Right kidney (tissue), 9 donors: Measurements from ENCODE around the gene TRNT1.

ENCODE experiments used
- DNase-seq: peaks from one replicate; pipeline ENCODE4 v3.0.0-alpha.2; 2016
- long read RNA-seq, 8 donors: transcript quantifications; one replicate each; lab custom pipeline, GENCODE V29; 2026

The TRNT1 gene
- long read RNA-seq, donor 1, transcript TRNT1-201 (8 exons, 2,276 nt) = major isoform, 6 of 55 reads
- long read RNA-seq, donor 1, partial matches to known transcripts = 21 of 55 reads
- long read RNA-seq, donor 1, other reads (novel, unspliced or antisense) = 24 of 55 reads
- long read RNA-seq, donor 2, partial matches to known transcripts = 0 of 5 reads
- long read RNA-seq, donor 2, other reads (novel, unspliced or antisense) = 0 of 5 reads
- long read RNA-seq, donor 3, partial matches to known transcripts = 6 of 20 reads
- long read RNA-seq, donor 3, other reads (novel, unspliced or antisense) = 10 of 20 reads
- long read RNA-seq, donor 4, partial matches to known transcripts = 26 of 46 reads
- long read RNA-seq, donor 4, other reads (novel, unspliced or antisense) = 15 of 46 reads
- long read RNA-seq, donor 5, partial matches to known transcripts = 31 of 32 reads
- long read RNA-seq, donor 5, other reads (novel, unspliced or antisense) = 0 of 32 reads
- long read RNA-seq, donor 6, partial matches to known transcripts = 10 of 25 reads
- long read RNA-seq, donor 6, other reads (novel, unspliced or antisense) = 11 of 25 reads
- long read RNA-seq, donor 7, transcript TRNT1-201 (8 exons, 2,276 nt) = major isoform, 8 of 84 reads
- long read RNA-seq, donor 7, partial matches to known transcripts = 57 of 84 reads
- long read RNA-seq, donor 7, other reads (novel, unspliced or antisense) = 15 of 84 reads
- long read RNA-seq, donor 8, transcript TRNT1-201 (8 exons, 2,276 nt) = major isoform, 5 of 39 reads
- long read RNA-seq, donor 8, partial matches to known transcripts = 5 of 39 reads
- long read RNA-seq, donor 8, other reads (novel, unspliced or antisense) = 25 of 39 reads

GRCh38 chr3:3126477-3127431, at the start of gene TRNT1:
Gene TRNT1, plus strand, starts transcription at chr3:3126940. Its CDS starts 2,101 bp downstream, at chr3:3129041.
- peak; percentile 97 for DNase-seq

DNA sequence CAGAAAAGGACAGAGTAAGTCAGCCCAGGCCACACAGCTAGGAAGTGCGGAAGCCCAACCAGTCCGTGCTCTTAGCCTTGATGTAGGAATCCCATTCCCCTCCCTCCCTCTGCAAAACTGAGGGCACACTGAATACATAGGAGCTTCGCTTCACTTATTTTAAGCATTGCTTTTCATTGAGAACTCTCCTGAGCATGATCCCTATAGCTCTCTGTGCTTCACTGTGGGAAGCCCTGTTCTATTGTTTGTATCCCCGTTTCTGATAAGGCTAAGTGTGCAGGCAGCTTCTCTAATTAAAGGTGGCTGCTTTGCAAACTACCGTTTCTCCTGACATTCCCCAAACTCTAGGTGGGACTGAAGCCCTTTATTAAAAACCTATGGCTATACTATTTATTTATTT, 46.4 kb upstream of the TRNT1 start:
- no peak for DNase-seq

DNA sequence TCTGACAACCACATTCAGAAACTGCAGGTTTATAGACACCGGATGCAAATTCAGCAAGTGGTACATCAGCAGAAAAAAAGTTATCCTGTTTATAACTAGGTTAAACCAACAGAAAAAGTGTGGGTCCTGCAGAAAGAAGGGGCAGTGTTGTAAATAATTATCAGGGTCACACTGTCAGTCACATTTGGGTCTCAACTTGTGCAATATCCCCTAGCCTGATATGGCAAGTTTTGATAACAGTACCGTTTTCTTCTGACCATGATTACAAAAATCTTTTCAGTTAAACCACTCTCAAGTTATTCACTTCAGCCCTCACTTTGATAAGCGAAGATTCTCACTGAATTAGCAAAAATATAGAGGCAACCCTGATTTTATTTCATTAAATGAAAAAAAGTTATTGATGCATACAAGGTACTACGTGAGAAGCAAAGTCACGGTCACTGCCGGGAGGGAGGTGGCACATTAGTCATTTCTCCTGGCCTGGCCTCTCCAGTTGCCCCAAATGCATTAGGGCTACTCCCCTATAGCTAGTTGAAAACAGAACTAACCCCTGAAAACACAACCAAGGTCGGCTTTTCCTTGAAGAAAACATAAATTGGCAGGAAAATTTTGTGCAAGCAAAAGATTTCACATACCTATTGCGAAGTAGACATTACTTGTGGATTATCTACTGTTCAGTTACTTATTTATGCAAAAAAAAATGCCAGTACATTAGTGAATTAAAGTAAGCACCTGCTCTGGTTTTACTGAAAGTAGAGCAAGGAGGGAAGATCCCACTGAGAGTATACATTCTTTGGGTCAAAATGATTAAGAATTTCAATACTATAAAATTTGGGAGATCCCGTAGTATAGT, 45.1 kb upstream of the TRNT1 start:
- DNase-seq = no peak

- no peak for DNase-seq
Observed at GRCh38 chr3:3082234-3082924, 44.4 kb upstream of the TRNT1 start.

- DNase-seq = no peak
Observed at GRCh38 chr3:3084890-3085289, 41.9 kb upstream of the TRNT1 start.

DNA sequence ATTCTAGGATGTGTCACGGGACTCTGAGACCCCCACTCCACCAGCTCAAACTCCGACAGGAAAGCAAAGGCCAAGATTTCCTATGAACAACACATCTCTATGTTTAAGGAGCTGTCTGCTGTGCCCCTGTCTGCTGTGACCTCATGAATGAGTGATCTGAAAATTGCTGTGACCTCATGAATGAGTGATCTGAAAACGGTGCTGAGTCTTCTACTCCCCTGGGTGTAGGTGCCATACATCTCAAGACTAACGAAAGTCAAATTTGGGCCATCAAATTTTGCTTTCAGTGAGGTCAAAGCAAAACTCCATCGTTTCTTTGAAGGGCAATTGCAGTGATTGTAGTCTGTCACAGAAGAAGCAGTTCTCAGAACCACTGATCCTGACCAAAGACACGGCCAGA, 41.0 kb upstream of the TRNT1 start:
- DNase-seq = no peak

DNA sequence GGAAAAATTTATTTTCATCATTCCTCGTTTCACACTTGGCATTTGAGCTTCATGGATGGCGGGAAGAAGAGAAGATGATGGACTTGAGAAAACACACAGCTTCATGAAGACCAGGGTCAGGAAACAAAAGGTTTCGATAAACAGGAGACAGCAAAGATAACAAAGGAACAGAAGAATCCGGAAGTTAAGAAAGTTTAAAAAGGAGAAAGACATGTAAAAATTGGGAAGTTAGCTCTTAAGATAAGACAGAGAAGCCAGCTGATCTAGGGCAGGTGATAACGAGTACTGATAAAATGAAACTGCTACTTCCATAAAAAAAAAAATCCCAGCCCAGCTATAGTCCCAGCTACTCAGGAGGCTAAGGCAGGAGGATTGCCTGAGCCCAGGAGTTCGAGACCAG, 40.5 kb upstream of the TRNT1 start:
- no peak for DNase-seq

DNA sequence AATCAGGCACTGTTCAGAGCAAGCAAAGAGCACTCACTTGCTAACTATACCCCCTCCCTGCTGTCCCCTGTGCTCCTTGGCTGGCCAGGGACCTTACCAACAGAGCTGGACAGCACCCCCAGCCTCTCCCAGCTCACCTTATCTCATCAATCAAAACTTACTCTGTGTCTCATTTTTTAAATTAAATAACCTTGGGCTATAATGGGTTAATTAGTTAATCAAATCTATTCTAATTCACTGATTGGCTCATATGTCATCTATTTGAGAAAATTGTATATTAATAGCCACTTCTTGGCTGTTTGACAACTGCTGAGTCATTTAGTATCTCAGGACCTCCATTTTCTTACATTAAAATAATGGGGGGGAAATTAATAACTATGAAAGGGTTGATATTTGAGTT, 39.5 kb upstream of the TRNT1 start:
- no peak for DNase-seq

DNA sequence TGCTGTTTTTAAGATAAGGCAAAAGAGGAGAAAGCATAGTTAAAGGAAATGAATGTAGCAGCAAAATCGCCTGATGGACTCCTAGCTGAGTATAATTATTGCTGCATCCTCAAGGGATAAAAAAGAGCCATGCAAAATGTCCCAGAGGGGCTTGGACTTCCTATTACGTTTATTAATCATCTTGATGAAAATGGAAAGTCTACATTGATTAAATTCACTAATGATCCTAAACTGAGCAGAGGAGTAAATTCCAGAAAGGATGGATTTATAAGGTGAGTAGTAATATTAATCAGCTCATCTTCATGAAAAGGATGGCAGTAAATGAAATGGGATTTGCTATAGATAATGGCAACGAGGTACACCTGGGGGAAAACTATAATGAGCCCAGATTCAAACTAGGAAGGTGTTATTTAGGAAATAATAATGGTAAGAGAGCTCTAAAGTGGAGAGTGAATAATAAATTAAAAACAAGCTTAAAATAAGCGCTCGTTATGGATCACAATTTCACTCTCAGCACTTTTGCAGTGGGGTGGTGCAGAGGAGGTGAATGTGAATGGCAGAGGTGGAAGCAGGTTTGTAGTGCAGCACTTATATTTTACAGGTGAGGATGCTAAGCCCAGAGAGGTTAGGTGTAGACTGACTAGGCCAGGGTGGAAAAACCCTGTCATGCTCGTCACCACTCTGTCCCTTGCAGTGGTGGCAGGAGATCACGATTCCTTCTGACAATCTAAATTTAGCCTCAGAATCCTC, 38.8 kb upstream of the TRNT1 start:
- DNase-seq = no peak

DNA sequence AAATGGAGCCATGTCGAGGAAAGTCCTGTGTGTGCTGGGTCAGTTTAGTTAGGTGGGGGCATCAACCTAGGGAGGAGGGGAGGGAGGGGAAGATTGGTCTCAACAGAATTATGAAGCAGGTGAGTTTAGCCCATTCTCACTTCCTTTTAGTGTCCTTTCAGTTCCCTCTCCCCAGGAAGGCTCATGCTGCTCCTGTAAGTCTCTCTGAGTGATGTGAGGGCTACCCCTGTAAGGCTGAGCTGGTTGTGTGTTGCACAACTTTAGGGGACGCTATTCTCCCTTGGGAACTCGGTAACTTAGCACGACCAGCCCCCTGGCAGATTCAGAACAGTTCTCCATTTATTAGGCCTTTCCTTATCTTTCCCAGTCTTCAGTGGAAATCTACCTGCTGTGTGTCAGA, 37.7 kb upstream of the TRNT1 start:
- DNase-seq = no peak

DNA sequence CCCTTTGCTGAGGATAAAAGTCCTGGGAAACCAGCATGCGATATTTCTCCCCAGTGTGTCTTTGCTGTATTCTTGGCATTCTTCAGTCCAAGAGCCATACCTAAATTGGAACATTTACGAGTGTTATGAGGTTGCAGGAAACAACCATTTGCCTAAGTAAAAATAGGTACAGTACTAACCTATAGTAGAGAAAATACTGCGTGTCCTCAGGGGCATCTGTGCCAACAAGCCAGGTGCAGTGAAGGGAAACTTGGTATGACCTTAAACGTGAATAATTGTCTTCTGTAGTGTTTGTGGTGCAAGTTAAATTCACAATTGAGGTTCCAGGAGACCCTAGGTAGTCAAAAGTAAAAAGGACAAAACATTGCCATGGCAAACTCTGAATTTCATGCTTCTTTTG, 28.8 kb upstream of the TRNT1 start:
- no peak for DNase-seq

DNA sequence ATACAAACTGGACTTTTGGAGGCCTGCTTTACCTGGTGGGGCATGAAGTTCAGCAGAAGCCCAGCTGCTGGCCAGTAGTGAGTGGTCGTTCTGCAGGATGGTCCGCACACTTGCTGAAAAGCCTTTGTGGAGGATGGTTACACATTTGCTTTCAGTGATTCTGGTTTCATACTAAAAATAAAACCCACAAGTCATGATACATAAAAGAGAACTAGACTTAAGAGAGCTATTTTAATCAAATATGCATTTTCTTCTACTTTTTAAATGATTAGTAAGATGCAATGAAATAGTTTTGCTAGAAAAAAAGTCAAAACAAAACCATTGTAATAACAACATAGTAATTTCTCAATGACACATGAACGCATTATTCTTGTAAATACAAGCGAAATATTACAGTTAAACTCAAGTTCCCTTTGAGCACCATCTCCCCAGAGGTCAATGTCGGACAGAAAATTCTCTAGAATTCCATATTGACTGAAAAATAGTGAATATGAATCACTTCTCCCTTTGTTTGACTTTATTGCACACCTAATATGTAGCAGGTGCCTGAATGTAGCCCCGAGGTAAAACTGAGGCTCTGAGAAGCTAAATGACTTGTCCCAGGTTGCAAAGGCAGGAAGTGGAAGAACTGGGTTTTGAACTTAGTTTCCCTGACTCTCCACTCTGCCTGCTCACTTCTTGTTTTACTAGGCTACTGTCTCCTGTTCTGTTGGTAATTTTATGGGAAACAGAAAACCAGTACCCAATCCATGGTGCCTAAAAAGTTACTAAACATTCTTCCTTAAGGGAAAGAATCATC, 24.9 kb upstream of the TRNT1 start:
- DNase-seq = no peak

GRCh38 chr3:3102751-3103150, 24.0 kb upstream of the TRNT1 start:
- DNase-seq = no peak

DNA sequence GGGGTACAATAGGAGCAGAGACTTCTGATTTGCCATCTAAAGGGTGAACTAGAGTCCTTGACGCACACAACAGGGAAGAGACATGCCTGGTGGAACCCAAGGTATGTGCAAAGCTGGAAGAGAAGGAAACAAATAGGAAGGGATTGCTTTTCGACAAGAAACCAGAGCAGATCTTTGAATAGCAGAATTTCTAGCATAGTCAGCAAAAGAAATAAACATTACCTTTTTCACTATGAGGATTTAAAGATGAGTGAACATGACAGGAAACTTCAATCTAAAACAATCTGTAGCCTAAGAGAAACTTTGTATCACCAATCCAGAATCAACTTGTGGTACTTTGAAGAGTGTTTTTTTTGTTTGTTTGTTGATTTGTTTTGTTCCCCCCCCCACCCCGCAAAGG, 21.5 kb upstream of the TRNT1 start:
- no peak for DNase-seq

DNA sequence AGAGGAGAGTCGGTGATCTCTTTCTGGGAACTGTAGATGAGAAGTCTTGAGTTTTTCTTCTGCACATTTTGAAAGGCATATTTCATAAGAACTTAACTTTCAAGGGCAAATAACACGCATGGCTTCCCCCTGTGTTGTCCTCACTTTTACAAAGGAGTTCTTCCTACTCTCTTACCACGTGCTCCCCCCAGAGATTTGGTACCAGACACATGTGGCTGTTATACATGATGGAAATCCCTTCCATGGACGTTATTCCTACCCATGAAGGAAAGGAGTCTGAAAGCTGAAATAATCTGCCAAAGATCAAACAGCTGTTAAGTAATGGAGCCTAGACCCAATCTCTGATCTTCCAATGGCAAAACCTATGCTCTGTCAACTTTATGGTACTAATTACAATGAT, 20.9 kb upstream of the TRNT1 start:
- no peak for DNase-seq

DNA sequence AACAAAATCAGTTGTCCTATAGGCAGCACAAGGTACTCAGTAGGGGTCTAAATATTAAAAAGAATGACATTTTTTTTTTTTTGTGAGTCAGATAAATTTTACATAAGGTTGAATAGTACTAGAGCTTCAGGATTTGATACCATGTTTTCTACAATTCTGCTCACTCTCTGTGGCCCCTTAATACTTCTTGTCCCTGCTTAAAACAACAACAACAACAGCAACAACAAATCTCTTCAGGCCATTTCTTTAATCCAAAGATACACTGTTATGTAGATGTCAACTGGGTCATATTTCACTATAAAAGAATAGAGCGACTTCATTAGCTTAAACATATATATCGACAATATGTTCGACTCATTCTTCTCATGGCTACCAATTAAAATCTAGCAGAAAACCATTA, 19.6 kb upstream of the TRNT1 start:
- DNase-seq = no peak

DNA sequence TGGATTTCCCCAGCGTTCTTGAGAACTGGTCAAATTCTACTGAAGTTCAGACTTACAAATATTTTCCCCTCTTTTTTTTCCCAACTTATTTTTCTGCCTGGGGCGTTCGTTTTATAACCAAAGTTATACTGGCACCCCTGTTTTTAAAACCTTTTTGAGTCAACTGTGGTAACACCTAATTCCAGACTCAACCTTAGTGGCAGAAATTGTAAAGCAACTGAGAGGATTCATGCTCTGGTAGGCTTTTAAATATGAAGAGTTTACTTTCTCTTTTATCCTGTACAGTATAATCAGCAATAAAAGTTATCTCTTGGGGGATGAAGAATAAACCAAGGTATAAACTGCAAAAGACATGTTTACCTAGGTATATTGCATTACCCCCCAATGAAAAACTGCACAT, 18.9 kb upstream of the TRNT1 start:
- DNase-seq = no peak

GRCh38 chr3:3109407-3110298, 17.1 kb upstream of the TRNT1 start:
- DNase-seq = peak; percentile 14
